RWPE2 (cell line): ENCODE data around the gene NES.

Experiments used
- ATAC-seq: fragments of 200-7000 bp; cut with Tn5 transposase; 3 replicates; pipeline ENCODE4 v1.9.1; 2021; ENCODE audit warnings: low read depth
- DNase-seq: peaks from one replicate; pipeline ENCODE4 v3.0.0-alpha.2; 2020; ENCODE audit warnings: low spot score
- H3K27ac ChIP-seq: fragments of 450-650 bp; 2 replicates; pipeline ENCODE4 v1.5.1; 2017; ENCODE audit warnings: mild to moderate bottlenecking; ENCODE audit not compliant: poor library complexity, severe bottlenecking
- H3K27me3 ChIP-seq: fragments of 250-450 bp; sonication (Bioruptor Pico); 2 replicates; pipeline ENCODE4 v1.5.1; 2021; ENCODE audit warnings: mild to moderate bottlenecking, moderate library complexity; ENCODE audit not compliant: insufficient read depth, poor library complexity, severe bottlenecking
- H3K36me3 ChIP-seq: fragments of 250-450 bp; sonication (Bioruptor Pico); 2 replicates; pipeline ENCODE4 v1.5.1; 2020; ENCODE audit warnings: low read depth, mild to moderate bottlenecking, moderate library complexity
- H3K4me1 ChIP-seq: fragments of 250-450 bp; sonication (Bioruptor Pico); 2 replicates; pipeline ENCODE4 v1.5.1; 2021; ENCODE audit warnings: mild to moderate bottlenecking, moderate library complexity; ENCODE audit not compliant: insufficient read depth, poor library complexity, severe bottlenecking
- H3K4me3 ChIP-seq: fragments of 250-450 bp; sonication (Bioruptor Pico); 2 replicates; pipeline ENCODE4 v1.5.1; 2021; ENCODE audit warnings: mild to moderate bottlenecking, moderate library complexity; ENCODE audit not compliant: severe bottlenecking
- H3K9me3 ChIP-seq: fragments of 250-450 bp; sonication (Bioruptor Pico); 2 replicates; pipeline ENCODE4 v1.5.1; 2021; ENCODE audit warnings: mild to moderate bottlenecking, moderate library complexity; ENCODE audit not compliant: severe bottlenecking
- CTCF ChIP-seq: fragments of 450-650 bp; IDR thresholded peaks from one replicate; pipeline ENCODE4 v1.5.1; 2017; ENCODE audit warnings: mild to moderate bottlenecking, moderate library complexity; ENCODE audit not compliant: poor library complexity, severe bottlenecking

Gene NES

GRCh38 chr1:156662005-156662799, 15.0 kb downstream of the NES start:
- no peaks in the 10 kb centered on the region for H3K9me3 ChIP-seq
- peak overlapping the region; percentile 94 for H3K27ac ChIP-seq
- H3K27me3 ChIP-seq: peaks cover 2% of the 10 kb centered on the region
- no peak overlapping the region for H3K4me3 ChIP-seq
- no peak for ATAC-seq
- H3K4me1 ChIP-seq: peaks cover 16% of the 10 kb centered on the region
- no peak for TF ChIP-seq CTCF
- H3K36me3 ChIP-seq: no peaks in the 10 kb centered on the region
- DNase-seq: no peak

DNA sequence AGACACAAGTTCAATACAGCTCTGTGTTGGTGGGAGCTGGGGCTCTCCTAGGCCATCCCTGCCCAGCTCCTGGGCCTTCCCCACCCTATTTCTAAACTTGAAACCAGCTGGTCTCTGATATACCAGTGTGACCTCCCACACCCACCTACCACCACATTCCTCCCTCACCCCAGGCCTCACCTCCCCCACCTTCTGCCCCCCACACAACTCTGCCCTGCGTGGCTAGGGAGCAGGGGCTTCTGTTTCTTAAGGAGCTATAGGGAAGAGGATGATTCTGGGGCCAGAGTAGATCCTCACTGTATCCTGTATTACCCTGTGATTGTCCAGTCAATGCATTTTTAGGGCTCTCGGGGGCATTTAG, 16.5 kb downstream of the NES start:
- peak overlapping the region; percentile 60 for H3K4me3 ChIP-seq
- TF ChIP-seq CTCF: no peak
- no peaks in the 10 kb centered on the region for H3K9me3 ChIP-seq
- no peaks in the 10 kb centered on the region for H3K36me3 ChIP-seq
- peaks cover 16% of the 10 kb centered on the region for H3K4me1 ChIP-seq
- DNase-seq: no peak
- peak overlapping the region; percentile 94 for H3K27ac ChIP-seq
- H3K27me3 ChIP-seq: peaks cover 17% of the 10 kb centered on the region
- peak; percentile 20 for ATAC-seq

GRCh38 chr1:156659988-156660751, 17.0 kb downstream of the NES start:
- Histone ChIP-seq H3K9me3 (no peaks in the 10 kb centered on the region), H3K27ac (peak overlapping the region; percentile 94), H3K36me3 (no peaks in the 10 kb centered on the region), H3K27me3 (peaks cover 17% of the 10 kb centered on the region), H3K4me1 (peaks cover 16% of the 10 kb centered on the region), H3K4me3 (peak overlapping the region; percentile 60)
- peak; percentile 97 for DNase-seq
- TF ChIP-seq CTCF: peak; percentile 99
- peak; percentile 67 for ATAC-seq

- no peak for TF ChIP-seq CTCF
- H3K4me3 ChIP-seq: no peak overlapping the region
- H3K36me3 ChIP-seq: no peaks in the 10 kb centered on the region
- peaks cover 16% of the 10 kb centered on the region for H3K4me1 ChIP-seq
- peak overlapping the region; percentile 94 for H3K27ac ChIP-seq
- no peak for ATAC-seq
- H3K27me3 ChIP-seq: peaks cover 17% of the 10 kb centered on the region
- no peaks in the 10 kb centered on the region for H3K9me3 ChIP-seq
- no peak for DNase-seq
Measured at GRCh38 chr1:156659661-156659987, 17.6 kb downstream of the NES start.
